LHCN-M2 (cell line): Measurements from ENCODE around the gene RRP8. TPM values are rescaled to one million over a fixed set of nuclear protein-coding genes. Genes with fewer than 3 reads are reported as not detected.

Experiments
- DNase-seq: peaks from one replicate; pipeline ENCODE4 v3.0.0-alpha.2; 2012; ENCODE audit warnings: low read depth
- total RNA-seq: library from RNA; depleted of rRNA; stranded (reverse); fragments of >200 nt; gene quantifications from 2 replicates; pipeline ENCODE4 v1.2.3, GENCODE V29; 2014

The RRP8 gene
- total RNA-seq, 1 experiment from 2014 or later = 19.5 TPM

- DNase-seq = peak; percentile 66
Measured at GRCh38 chr11:6568191-6568918, 35.1 kb downstream of the RRP8 start.

GRCh38 chr11:6567371-6567745 lies 36.1 kb downstream of the RRP8 start:
- DNase-seq = no peak

- no peak for DNase-seq
Measured at GRCh38 chr11:6566704-6567370, 36.6 kb downstream of the RRP8 start.

GRCh38 chr11:6565988-6566703 lies 37.3 kb downstream of the RRP8 start:
- DNase-seq = no peak

- DNase-seq = no peak
Measured at GRCh38 chr11:6565325-6565724, 38.1 kb downstream of the RRP8 start.

GRCh38 chr11:6563667-6564066 lies 39.7 kb downstream of the RRP8 start:
- no peak for DNase-seq

- DNase-seq = no peak
Measured at GRCh38 chr11:6563121-6563619, 40.2 kb downstream of the RRP8 start.

- no peak for DNase-seq
Measured at GRCh38 chr11:6561288-6561687, 42.1 kb downstream of the RRP8 start.

GRCh38 chr11:6559369-6559768 lies 44.0 kb downstream of the RRP8 start:
- DNase-seq = peak; percentile 40

GRCh38 chr11:6557761-6558674 lies 45.4 kb downstream of the RRP8 start:
- no peak for DNase-seq

GRCh38 chr11:6557063-6557462 lies 46.4 kb downstream of the RRP8 start:
- no peak for DNase-seq

- no peak for DNase-seq
Measured at GRCh38 chr11:6556139-6556949, 47.1 kb downstream of the RRP8 start.

- no peak for DNase-seq
Measured at GRCh38 chr11:6554828-6555706, 48.3 kb downstream of the RRP8 start.

- DNase-seq = no peak
Measured at GRCh38 chr11:6553634-6554033, 49.8 kb downstream of the RRP8 start.

- DNase-seq = no peak
Measured at GRCh38 chr11:6548641-6549040, 54.8 kb downstream of the RRP8 start.

GRCh38 chr11:6548121-6548520 lies 55.3 kb downstream of the RRP8 start:
- no peak for DNase-seq

GRCh38 chr11:6547177-6547576 lies 56.2 kb downstream of the RRP8 start:
- DNase-seq = no peak

GRCh38 chr11:6546735-6547134 lies 56.7 kb downstream of the RRP8 start:
- DNase-seq = no peak

GRCh38 chr11:6545917-6546605 lies 57.4 kb downstream of the RRP8 start:
- DNase-seq = no peak
